HL-60 (cell line): Measurements from ENCODE around the gene ADRM1.

Experiments
- POLR2AphosphoS5 ChIP-seq: IDR thresholded peaks from 2 replicates; pipeline ENCODE4 v1.6.1; 2012; ENCODE audit warnings: low read depth
- TF ChIP-seq, protein P1 (sequence below): IDR thresholded peaks from 2 replicates; pipeline ENCODE4 v1.6.1; 2012; ENCODE audit warnings: low read depth; ENCODE audit not compliant: insufficient replicate concordance

GRCh38 chr20:62346398-62347150 is 43.8 kb downstream of the ADRM1 start:
- TF ChIP-seq, protein P1, sequence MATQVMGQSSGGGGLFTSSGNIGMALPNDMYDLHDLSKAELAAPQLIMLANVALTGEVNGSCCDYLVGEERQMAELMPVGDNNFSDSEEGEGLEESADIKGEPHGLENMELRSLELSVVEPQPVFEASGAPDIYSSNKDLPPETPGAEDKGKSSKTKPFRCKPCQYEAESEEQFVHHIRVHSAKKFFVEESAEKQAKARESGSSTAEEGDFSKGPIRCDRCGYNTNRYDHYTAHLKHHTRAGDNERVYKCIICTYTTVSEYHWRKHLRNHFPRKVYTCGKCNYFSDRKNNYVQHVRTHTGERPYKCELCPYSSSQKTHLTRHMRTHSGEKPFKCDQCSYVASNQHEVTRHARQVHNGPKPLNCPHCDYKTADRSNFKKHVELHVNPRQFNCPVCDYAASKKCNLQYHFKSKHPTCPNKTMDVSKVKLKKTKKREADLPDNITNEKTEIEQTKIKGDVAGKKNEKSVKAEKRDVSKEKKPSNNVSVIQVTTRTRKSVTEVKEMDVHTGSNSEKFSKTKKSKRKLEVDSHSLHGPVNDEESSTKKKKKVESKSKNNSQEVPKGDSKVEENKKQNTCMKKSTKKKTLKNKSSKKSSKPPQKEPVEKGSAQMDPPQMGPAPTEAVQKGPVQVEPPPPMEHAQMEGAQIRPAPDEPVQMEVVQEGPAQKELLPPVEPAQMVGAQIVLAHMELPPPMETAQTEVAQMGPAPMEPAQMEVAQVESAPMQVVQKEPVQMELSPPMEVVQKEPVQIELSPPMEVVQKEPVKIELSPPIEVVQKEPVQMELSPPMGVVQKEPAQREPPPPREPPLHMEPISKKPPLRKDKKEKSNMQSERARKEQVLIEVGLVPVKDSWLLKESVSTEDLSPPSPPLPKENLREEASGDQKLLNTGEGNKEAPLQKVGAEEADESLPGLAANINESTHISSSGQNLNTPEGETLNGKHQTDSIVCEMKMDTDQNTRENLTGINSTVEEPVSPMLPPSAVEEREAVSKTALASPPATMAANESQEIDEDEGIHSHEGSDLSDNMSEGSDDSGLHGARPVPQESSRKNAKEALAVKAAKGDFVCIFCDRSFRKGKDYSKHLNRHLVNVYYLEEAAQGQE: no peak
- TF ChIP-seq POLR2AphosphoS5: no peak
